MM.1S (cell line): Measurements from ENCODE around the gene PXT1.

ENCODE experiments used
- CTCF ChIP-seq: fragments of 300-600 bp; sonication (generic); IDR thresholded peaks from 2 replicates; pipeline ENCODE4 v1.5.1; 2016; ENCODE audit warnings: antibody characterized with exemption, low read length, mixed read lengths
- EZH2 ChIP-seq: fragments of 300-600 bp; sonication (generic); optimal IDR thresholded peaks from 2 replicates; pipeline ENCODE3; 2017; ENCODE audit warnings: low read depth, mild to moderate bottlenecking, antibody characterized with exemption, low read length, mixed read lengths

GRCh38 chr6:36419310-36419709 is 23.3 kb downstream of the PXT1 start:
- TF ChIP-seq CTCF (no peak), EZH2 (no peak)
